ENCODE results near the gene BNIP1. TPM values are rescaled to one million over a fixed set of nuclear protein-coding genes. Genes with fewer than 3 reads are reported as not detected.

Gene BNIP1
- polyA plus RNA-seq, 1 donor from 2014 or later: 23.3 TPM

DNA sequence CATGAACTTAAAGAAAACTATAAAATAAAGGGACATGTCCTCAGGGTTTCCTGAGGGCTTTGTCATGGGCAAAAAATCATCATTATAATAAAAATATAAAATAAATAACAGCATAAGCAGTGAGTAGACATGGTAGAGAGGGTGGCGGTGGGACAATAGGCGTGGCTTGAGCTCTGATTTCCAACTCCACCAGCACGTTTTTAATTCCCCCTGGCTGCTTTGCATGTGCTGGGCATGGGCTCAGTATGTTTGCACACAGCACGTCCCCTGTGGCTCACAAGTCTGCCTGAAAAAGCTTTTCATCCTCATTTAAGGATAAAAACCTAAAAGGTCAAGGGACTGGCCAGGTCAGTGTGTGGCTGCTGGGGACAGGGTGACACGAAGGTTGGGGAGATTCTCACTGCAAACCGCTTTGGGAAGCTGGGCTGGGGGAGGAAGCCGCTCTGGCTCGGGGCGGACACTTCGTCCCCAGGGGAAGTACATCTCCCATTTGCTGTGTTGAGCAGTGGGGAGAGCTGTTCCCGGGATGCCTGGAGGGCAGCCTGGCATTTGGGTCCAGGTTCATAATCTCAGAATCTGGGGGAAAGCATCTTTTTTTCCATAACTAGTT lies 58.0 kb downstream of the BNIP1 start:
- Histone ChIP-seq H3K4me2 (ENCODE audit: low read length) (no peak overlapping the region), H3F3A (ENCODE audit: insufficient read depth, low read length, poor library complexity, severe bottlenecking) (no peaks in the 10 kb centered on the region), H3K9me3 (ENCODE audit: low read length) (peaks cover 3% of the 10 kb centered on the region), H2AFZ (ENCODE audit: low read depth, low read length) (no peak overlapping the region), H3K27ac (ENCODE audit: low read length) (no peak overlapping the region), H3K79me2 (replicated peaks; ENCODE audit: insufficient read depth, low read length) (no peaks in the 10 kb centered on the region), H3K9me2 (ENCODE audit: insufficient read depth, low read length) (no peaks in the 10 kb centered on the region), H3K36me3 (ENCODE audit: insufficient read depth, low read length) (no peaks in the 10 kb centered on the region), H3K4me3 (ENCODE audit: low read length) (no peak overlapping the region), H4K20me1 (ENCODE audit: insufficient read depth) (no peaks in the 10 kb centered on the region), H3K27me3 (ENCODE audit: insufficient read depth, low read depth, low read length) (peaks cover 2% of the 10 kb centered on the region), H3K9ac (ENCODE audit: low read length) (no peak overlapping the region)
- TF ChIP-seq, protein P1, sequence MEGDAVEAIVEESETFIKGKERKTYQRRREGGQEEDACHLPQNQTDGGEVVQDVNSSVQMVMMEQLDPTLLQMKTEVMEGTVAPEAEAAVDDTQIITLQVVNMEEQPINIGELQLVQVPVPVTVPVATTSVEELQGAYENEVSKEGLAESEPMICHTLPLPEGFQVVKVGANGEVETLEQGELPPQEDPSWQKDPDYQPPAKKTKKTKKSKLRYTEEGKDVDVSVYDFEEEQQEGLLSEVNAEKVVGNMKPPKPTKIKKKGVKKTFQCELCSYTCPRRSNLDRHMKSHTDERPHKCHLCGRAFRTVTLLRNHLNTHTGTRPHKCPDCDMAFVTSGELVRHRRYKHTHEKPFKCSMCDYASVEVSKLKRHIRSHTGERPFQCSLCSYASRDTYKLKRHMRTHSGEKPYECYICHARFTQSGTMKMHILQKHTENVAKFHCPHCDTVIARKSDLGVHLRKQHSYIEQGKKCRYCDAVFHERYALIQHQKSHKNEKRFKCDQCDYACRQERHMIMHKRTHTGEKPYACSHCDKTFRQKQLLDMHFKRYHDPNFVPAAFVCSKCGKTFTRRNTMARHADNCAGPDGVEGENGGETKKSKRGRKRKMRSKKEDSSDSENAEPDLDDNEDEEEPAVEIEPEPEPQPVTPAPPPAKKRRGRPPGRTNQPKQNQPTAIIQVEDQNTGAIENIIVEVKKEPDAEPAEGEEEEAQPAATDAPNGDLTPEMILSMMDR (IDR thresholded peaks at IDR 0.05; ENCODE audit: poor library complexity, severe bottlenecking): no peak
- no peak for TF ChIP-seq POLR2AphosphoS5 (IDR thresholded peaks at IDR 0.05)
- TF ChIP-seq, protein P2, sequence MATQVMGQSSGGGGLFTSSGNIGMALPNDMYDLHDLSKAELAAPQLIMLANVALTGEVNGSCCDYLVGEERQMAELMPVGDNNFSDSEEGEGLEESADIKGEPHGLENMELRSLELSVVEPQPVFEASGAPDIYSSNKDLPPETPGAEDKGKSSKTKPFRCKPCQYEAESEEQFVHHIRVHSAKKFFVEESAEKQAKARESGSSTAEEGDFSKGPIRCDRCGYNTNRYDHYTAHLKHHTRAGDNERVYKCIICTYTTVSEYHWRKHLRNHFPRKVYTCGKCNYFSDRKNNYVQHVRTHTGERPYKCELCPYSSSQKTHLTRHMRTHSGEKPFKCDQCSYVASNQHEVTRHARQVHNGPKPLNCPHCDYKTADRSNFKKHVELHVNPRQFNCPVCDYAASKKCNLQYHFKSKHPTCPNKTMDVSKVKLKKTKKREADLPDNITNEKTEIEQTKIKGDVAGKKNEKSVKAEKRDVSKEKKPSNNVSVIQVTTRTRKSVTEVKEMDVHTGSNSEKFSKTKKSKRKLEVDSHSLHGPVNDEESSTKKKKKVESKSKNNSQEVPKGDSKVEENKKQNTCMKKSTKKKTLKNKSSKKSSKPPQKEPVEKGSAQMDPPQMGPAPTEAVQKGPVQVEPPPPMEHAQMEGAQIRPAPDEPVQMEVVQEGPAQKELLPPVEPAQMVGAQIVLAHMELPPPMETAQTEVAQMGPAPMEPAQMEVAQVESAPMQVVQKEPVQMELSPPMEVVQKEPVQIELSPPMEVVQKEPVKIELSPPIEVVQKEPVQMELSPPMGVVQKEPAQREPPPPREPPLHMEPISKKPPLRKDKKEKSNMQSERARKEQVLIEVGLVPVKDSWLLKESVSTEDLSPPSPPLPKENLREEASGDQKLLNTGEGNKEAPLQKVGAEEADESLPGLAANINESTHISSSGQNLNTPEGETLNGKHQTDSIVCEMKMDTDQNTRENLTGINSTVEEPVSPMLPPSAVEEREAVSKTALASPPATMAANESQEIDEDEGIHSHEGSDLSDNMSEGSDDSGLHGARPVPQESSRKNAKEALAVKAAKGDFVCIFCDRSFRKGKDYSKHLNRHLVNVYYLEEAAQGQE (IDR thresholded peaks at IDR 0.05; ENCODE audit: borderline replicate concordance): no peak
- no peak for TF ChIP-seq TAF1 (IDR thresholded peaks at IDR 0.05; ENCODE audit: low read depth)
- no peak for TF ChIP-seq SMC3 (conservative IDR thresholded peaks at IDR 0.05; ENCODE audit: poor library complexity)
- TF ChIP-seq RAD21 (conservative IDR thresholded peaks at IDR 0.05): no peak
- TF ChIP-seq EZH2 (IDR thresholded peaks at IDR 0.05; ENCODE audit: borderline replicate concordance, insufficient read depth, low read length, poor library complexity, severe bottlenecking): no peak
- no peak for TF ChIP-seq MXI1 (conservative IDR thresholded peaks at IDR 0.05; ENCODE audit: poor library complexity, severe bottlenecking)
- TF ChIP-seq EP300 (conservative IDR thresholded peaks at IDR 0.05; ENCODE audit: poor library complexity, severe bottlenecking): no peak

DNA sequence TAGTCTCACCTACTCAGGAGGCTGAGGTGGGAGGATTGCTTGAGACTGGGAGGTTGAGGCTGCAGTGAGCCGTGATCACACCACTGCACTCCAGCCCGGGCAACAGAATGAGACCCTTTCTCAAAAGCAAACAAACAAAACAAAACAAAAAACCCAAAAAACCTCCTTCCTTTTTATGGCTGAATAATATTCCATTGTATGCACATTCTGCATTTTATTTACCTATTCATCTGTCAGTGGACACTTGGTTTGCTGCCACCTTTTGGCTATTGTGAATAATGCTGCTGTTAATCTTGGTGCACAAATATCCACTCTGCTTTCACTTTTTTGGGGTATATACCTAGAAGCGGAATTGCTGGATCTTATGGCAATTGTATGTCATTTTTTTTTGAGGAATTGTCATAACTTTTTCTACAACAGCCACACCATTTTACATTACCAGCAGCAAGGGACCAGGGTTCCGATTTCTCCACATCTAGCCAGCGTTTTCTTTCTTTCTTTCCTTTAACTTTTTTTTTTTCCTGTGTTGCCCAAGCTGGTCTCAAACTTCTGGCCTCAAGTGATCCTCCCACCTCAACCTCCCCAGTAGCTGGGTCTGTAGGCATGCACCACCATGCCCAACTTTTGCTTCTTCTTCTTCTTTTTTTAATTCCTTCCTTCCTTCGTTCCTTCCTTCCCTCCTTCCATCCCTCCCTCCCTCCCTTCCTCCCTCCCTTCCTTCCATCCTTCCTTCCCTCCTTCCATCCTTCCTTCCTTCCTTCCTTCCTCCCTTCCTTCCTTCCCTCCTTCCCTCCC lies 60.1 kb downstream of the BNIP1 start:
- no peaks in the 10 kb centered on the region for H3F3A ChIP-seq (ENCODE audit: insufficient read depth, low read length, poor library complexity, severe bottlenecking)
- peaks cover 2% of the 10 kb centered on the region for H3K27me3 ChIP-seq (ENCODE audit: insufficient read depth, low read depth, low read length)
- no peaks in the 10 kb centered on the region for H3K79me2 ChIP-seq (replicated peaks; ENCODE audit: insufficient read depth, low read length)
- H2AFZ ChIP-seq (ENCODE audit: low read depth, low read length): no peak overlapping the region
- no peak overlapping the region for H3K9ac ChIP-seq (ENCODE audit: low read length)
- no peak overlapping the region for H3K4me3 ChIP-seq (ENCODE audit: low read length)
- peaks cover 3% of the 10 kb centered on the region for H3K9me3 ChIP-seq (ENCODE audit: low read length)
- no peaks in the 10 kb centered on the region for H4K20me1 ChIP-seq (ENCODE audit: insufficient read depth)
- no peaks in the 10 kb centered on the region for H3K36me3 ChIP-seq (ENCODE audit: insufficient read depth, low read length)
- no peak overlapping the region for H3K4me2 ChIP-seq (ENCODE audit: low read length)
- TF ChIP-seq SMC3 (conservative IDR thresholded peaks at IDR 0.05; ENCODE audit: poor library complexity) (no peak), POLR2AphosphoS5 (IDR thresholded peaks at IDR 0.05) (no peak), EZH2 (IDR thresholded peaks at IDR 0.05; ENCODE audit: borderline replicate concordance, insufficient read depth, low read length, poor library complexity, severe bottlenecking) (no peak), EP300 (conservative IDR thresholded peaks at IDR 0.05; ENCODE audit: poor library complexity, severe bottlenecking) (no peak)
- TF ChIP-seq, protein P1 (IDR thresholded peaks at IDR 0.05; ENCODE audit: poor library complexity, severe bottlenecking): no peak
- no peak overlapping the region for H3K27ac ChIP-seq (ENCODE audit: low read length)
- H3K9me2 ChIP-seq (ENCODE audit: insufficient read depth, low read length): no peaks in the 10 kb centered on the region
